ENCODE results near the gene RPS6KA2. TPM values are rescaled to one million over a fixed set of nuclear protein-coding genes. Genes with fewer than 3 reads are reported as not detected.

The RPS6KA2 gene
- total RNA-seq, 1 experiment from 2014 or later: 4.1 TPM

- no peak for TF ChIP-seq CTCF (IDR thresholded peaks at IDR 0.05)
- no peak for TF ChIP-seq SIN3A (IDR thresholded peaks at IDR 0.05; ENCODE audit: borderline replicate concordance, insufficient read depth, low read depth, low read length)
- no peak for TF ChIP-seq TCF7L2 (IDR thresholded peaks at IDR 0.05; ENCODE audit: low read depth, low read length)
- no peak for TF ChIP-seq POLR2AphosphoS5 (IDR thresholded peaks at IDR 0.05; ENCODE audit: low read depth, low read length)
- no peak for TF ChIP-seq REST (IDR thresholded peaks at IDR 0.05; ENCODE audit: insufficient read depth in 1 of 2, low read depth in 2 of 2, low read length in 1 of 2)
- no peak overlapping the region for H3K27ac ChIP-seq (ENCODE audit: low read length)
- ATAC-seq: no peak
- 0 out of 2 replicates have a peak, but pooled peaks cover 4% of the 10 kb centered on the region for H3K27me3 ChIP-seq (ENCODE audit: control insufficient read depth, insufficient read depth, low read length)
- H3K9me3 ChIP-seq (ENCODE audit: control insufficient read depth, insufficient read depth, low read depth, low read length): no peaks in the 10 kb centered on the region
- ChIA-PET CTCF (no interaction called here), POLR2A (no interaction called here)
- H3K4me1 ChIP-seq (ENCODE audit: control insufficient read depth, insufficient read depth, low read length): 0 out of 2 replicates have a peak, but pooled peaks cover 3% of the 10 kb centered on the region
- H3K36me3 ChIP-seq (ENCODE audit: control insufficient read depth, insufficient read depth, low read length): no peaks in the 10 kb centered on the region
- no peak for DNase-seq (ENCODE audit: low read depth, low spot score)
- intact Hi-C loops (cut with micrococcal nuclease; ENCODE audit: unreplicated experiment) (no loop called here), in situ Hi-C loops (cut with HindIII; ENCODE audit: low pct_unique_long_range_greater_than_20kb, low sequenced_read_pairs) (no loop called here)
- H3K4me3 ChIP-seq (ENCODE audit: low read depth in 2 of 2, low read length in 2 of 2): no peak overlapping the region
- BruUV-seq (replicated peaks): no TSS peak
These were observed 45.7 kb upstream of the RPS6KA2 start for GRCh38 chr6:166672624-166673206.

GRCh38 chr6:166672146-166672545, 45.1 kb upstream of the RPS6KA2 start:
- intact Hi-C loops (cut with micrococcal nuclease; ENCODE audit: unreplicated experiment): no loop called here
- CTCF ChIA-PET: no interaction called here
- in situ Hi-C loops (cut with HindIII; ENCODE audit: low pct_unique_long_range_greater_than_20kb, low sequenced_read_pairs): no loop called here
- TF ChIP-seq SIN3A (IDR thresholded peaks at IDR 0.05; ENCODE audit: borderline replicate concordance, insufficient read depth, low read depth, low read length) (no peak), POLR2AphosphoS5 (IDR thresholded peaks at IDR 0.05; ENCODE audit: low read depth, low read length) (no peak), CTCF (IDR thresholded peaks at IDR 0.05) (no peak), TCF7L2 (IDR thresholded peaks at IDR 0.05; ENCODE audit: low read depth, low read length) (no peak), REST (IDR thresholded peaks at IDR 0.05; ENCODE audit: insufficient read depth in 1 of 2, low read depth in 2 of 2, low read length in 1 of 2) (no peak)
- Histone ChIP-seq H3K36me3 (ENCODE audit: control insufficient read depth, insufficient read depth, low read length) (no peaks in the 10 kb centered on the region), H3K27ac (ENCODE audit: low read length) (no peak overlapping the region), H3K27me3 (ENCODE audit: control insufficient read depth, insufficient read depth, low read length) (0 out of 2 replicates have a peak, but pooled peaks cover 6% of the 10 kb centered on the region), H3K9me3 (ENCODE audit: control insufficient read depth, insufficient read depth, low read depth, low read length) (no peaks in the 10 kb centered on the region), H3K4me1 (ENCODE audit: control insufficient read depth, insufficient read depth, low read length) (0 out of 2 replicates have a peak, but pooled peaks cover 3% of the 10 kb centered on the region), H3K4me3 (ENCODE audit: low read depth in 2 of 2, low read length in 2 of 2) (no peak overlapping the region)
- DNase-seq (ENCODE audit: low read depth, low spot score) (no peak), ATAC-seq (no peak)
- POLR2A ChIA-PET: no interaction called here
- no TSS peak for BruUV-seq (replicated peaks)

Measured in Panc1 (cell line).